ENCODE data around the gene CD63.

DNA sequence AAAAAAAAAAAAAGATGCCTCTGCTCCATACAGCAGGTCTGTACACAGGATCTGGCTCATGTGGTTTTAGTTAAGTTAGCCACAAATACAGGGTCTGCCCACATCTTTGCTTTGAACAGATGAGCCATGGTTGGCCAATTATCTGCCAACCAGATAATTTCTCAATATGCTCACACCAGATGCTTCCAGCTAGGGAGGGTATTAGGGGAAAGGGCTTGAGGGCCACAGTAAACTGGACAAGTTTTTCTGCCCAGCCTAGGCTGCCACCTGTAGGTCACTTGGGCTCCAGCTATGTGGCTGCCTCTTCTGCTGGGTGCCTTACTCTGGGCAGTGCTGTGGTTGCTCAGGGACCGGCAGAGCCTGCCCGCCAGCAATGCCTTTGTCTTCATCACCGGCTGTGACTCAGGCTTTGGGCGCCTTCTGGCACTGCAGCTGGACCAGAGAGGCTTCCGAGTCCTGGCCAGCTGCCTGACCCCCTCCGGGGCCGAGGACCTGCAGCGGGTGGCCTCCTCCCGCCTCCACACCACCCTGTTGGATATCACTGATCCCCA lies 7.8 kb downstream of the CD63 start:
- TF ChIP-seq POLR2A (IDR thresholded peaks at IDR 0.05; ENCODE audit: low read depth, low read length) (no peak), POLR2AphosphoS5 (IDR thresholded peaks at IDR 0.05; ENCODE audit: low read depth, low read length) (no peak), PAX5 (IDR thresholded peaks at IDR 0.05; ENCODE audit: insufficient read depth, low read length, severe bottlenecking) (no peak), POU2F2 (IDR thresholded peaks at IDR 0.05; ENCODE audit: low read depth, low read length) (no peak)

Data from GM12891 (cell line).